Neural cell (in vitro differentiated cells): ENCODE results near the gene THUMPD3.

Source experiments
- CTCF ChIP-seq: fragments of 450-650 bp; IDR thresholded peaks from 2 replicates; pipeline ENCODE4 v1.5.1; 2014; ENCODE audit warnings: antibody characterized with exemption, mild to moderate bottlenecking, moderate library complexity; ENCODE audit not compliant: poor library complexity, severe bottlenecking
- EP300 ChIP-seq: fragments of 450-650 bp; conservative IDR thresholded peaks from 2 replicates; pipeline ENCODE4 v1.6.1; 2014; ENCODE audit warnings: antibody characterized with exemption, mild to moderate bottlenecking, moderate library complexity; ENCODE audit not compliant: poor library complexity, severe bottlenecking
- EZH2 ChIP-seq: fragments of 200-600, 300-800 bp; shearing (Covaris generic), sonication (generic); IDR thresholded peaks from 2 replicates; pipeline ENCODE4 v1.6.1; 2014; ENCODE audit warnings: antibody characterized with exemption, low read length, borderline replicate concordance, mild to moderate bottlenecking; ENCODE audit not compliant: insufficient read depth, poor library complexity, severe bottlenecking
- POLR2AphosphoS5 ChIP-seq: IDR thresholded peaks from 2 replicates; pipeline ENCODE4 v1.6.1; 2012
- RAD21 ChIP-seq: fragments of 450-650 bp; conservative IDR thresholded peaks from 2 replicates; pipeline ENCODE4 v1.6.1; 2014; ENCODE audit warnings: antibody characterized with exemption, mild to moderate bottlenecking, moderate library complexity
- REST ChIP-seq: IDR thresholded peaks from 2 replicates; pipeline ENCODE4 v1.6.1; 2012; ENCODE audit warnings: borderline replicate concordance
- SMC3 ChIP-seq: fragments of 450-650 bp; conservative IDR thresholded peaks from 2 replicates; pipeline ENCODE4 v1.6.1; 2014; ENCODE audit warnings: antibody characterized with exemption, mild to moderate bottlenecking, moderate library complexity; ENCODE audit not compliant: poor library complexity

DNA sequence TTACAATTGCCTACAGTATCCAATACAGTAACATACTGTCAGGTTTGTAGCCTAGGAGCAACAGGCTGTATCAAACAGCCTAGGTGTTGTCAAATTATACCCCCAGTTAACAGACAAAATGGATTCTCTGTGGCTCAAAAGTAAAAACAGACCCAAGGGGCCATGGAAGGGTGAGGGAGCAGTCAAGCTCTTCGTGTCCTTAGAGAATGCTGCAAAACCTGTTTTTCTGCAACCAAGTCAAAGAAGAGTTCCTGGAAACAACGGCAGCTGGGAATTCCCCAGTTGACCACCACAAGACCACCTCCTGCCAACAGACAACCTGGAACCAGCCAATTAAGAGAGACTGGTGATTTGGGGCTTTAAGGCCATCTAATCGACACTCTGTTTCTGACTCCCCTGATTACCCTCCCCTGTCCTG, 11.1 kb upstream of the THUMPD3 start:
- no peak for TF ChIP-seq CTCF
- TF ChIP-seq EZH2: no peak
- TF ChIP-seq REST: no peak
- TF ChIP-seq POLR2AphosphoS5: no peak
- no peak for TF ChIP-seq RAD21
- TF ChIP-seq EP300: no peak
- TF ChIP-seq SMC3: no peak
